HTERT RPE-1 (cell line): Measurements from ENCODE around the gene GNMT.
"Not testable (repeated sequence)": the region's sequence is repeated elsewhere in the genome, so short reads cannot be mapped to it uniquely, and the experiment has no call there.

ENCODE experiments used
- in situ Hi-C: fragments of 300-500 bp; cut with MboI; formaldehyde crosslinking; loops from 4 replicates; pipeline ENCODE4 v1.14.3; 2020; ENCODE audit warnings: low sequenced_read_pairs

GNMT gene

GRCh38 chr6:42973926-42974325 is 13.4 kb downstream of the GNMT start:
- in situ Hi-C loops: no loop called here

GRCh38 chr6:42974919-42975505 is 14.5 kb downstream of the GNMT start:
- in situ Hi-C loops: no loop called here

DNA sequence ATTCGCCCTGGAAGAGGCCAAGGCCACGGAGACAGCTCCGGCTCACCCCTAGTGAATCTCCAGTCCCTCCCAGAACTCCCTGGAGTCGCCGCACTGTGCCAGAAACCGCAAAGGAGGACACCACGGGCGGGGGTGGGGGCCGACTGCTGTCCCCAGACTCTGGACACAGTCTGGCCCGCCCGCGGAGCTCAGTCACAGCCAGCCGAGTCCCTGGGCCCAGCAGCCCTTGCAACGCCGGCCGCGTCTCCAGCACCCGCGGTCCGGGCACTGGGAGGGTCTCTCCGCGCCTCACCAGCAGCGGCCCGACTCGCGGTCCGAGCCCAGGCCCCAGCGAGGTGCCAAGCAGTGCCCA is 17.9 kb downstream of the GNMT start:
- in situ Hi-C loops: no loop called here

- in situ Hi-C loops: no loop called here
These were observed 18.4 kb downstream of the GNMT start, which contains the start of gene PEX6 for GRCh38 chr6:42978839-42979522. Gene PEX6, minus strand, starts transcription at chr6:42979181. Its CDS starts 31 bp downstream, at chr6:42979150.

DNA sequence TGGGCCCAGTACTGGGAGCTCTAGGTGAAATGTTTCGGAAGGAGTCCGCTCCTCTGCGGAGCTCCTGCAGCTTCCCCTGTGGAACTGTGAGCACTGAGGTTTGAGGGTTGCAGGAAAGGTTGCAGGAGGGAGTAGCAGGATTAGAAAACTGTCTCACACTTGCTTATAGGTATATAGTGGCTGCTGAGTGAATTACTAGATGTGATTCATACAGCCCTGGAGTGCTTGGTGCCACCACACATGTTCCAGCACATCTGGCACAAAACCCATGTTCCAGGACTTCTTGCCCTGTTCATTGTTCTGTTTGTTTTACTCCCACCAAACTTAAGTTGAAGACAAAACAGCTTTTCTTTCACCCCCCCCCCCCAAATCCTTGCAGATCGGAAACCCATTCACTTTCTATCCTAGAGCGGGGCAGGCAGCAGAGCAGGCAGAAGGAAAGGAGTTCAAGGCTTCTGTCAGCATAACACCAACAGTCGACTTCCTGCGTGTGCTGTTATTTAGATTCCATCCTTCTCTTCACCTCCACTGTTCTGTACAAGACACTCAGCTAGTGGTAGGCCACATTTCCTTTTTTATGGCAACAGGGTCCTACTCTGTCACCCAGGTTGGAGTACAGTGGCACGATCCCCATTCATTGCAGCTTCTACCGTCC is 19.1 kb downstream of the GNMT start:
- in situ Hi-C loops: no loop called here

DNA sequence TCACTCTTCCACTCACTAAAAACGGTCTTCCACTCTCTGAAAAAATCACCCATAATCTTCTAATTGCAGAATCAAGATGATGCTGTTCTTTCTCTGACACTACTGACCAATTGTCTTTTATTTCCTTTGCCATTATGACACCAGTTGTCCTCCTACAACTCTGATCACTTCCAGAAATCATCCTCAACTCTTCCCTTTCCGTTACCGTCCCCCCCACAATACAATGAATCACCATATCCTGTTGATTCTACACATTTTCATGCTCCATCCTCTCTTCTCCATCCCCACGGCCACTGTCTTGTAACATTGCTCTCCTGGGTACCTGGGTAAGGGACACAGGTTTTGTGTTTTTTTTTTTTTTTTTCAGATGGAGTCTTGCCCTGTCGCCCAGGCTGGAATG is 21.3 kb downstream of the GNMT start:
- in situ Hi-C loops: no loop called here

- in situ Hi-C loops: no loop called here
These were observed 23.7 kb downstream of the GNMT start, which contains the start of gene PPP2R5D for GRCh38 chr6:42984001-42984923. Gene PPP2R5D, plus strand, starts transcription at chr6:42984570. Its CDS starts 108 bp downstream, at chr6:42984678.

DNA sequence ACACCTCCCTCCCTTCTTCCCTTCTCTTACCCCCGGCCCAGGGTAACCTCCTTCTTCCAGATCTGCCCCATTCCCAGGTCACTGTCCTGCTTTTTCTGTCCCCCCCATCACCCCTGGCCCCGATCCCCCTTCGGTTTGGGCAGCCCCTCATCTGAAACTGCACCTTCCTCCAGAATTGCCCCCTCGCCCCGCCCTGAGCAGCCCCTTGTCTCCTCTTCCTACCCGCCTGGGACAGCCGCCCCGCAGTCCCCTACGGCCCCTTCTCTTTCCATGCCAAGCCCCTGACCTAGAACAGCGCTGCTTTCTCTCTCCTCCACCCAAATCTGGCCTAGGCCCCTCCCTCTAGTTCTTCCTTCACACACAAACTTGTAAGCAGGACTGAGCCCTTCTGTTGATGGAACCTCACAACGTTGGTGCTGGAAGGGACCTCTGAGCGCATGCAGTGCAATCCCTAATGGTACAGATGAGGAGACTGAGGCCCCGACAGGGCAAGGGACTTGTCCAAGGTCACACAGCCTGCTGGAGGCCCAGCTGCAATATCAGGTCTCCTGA is 24.4 kb downstream of the GNMT start:
- in situ Hi-C loops: no loop called here

DNA sequence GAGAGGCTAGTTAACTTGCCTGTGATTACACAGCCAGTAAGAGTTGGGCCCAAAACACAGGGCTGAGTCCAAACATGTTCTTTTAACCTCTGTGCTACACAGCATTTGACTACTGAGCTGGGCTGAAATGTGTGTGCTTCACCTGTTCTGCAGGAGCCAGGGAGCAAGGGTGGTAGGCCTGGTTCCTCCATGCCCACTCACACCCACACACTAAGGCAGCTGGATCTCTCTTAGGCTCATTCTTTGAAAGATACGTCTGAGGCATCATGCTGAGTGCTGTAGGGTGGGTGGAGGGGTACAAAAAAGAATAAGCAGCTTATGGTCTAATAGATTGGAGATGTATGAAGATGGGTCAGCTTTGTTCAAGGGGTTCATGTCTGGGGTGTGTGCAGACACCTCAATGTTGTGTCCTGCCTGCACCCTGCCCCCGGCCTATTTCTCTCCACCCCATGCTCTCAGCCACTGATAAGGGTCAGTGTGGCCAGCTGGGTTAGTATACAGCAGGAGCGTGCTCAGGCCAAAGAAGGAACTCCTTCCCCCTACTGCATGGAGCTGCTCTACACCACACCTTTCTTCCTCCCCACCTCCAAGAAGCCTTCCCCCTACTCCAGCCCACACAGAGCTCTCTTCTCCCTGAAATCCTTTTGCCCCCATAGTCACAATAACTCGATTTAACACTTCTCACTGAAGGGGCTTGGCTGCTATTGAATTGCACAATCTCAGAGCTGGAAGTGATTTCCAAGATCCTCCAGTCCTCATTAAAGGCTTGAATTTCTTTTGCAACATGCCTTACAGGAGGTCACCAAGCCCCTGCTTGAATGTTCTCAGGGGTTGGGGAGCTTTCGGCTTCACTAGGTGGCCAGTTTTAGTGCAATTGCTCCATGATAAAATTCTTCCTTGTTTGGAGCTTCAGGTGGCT is 27.2 kb downstream of the GNMT start:
- in situ Hi-C loops: no loop called here

GRCh38 chr6:42988486-42989020 is 28.0 kb downstream of the GNMT start:
- in situ Hi-C loops: no loop called here

DNA sequence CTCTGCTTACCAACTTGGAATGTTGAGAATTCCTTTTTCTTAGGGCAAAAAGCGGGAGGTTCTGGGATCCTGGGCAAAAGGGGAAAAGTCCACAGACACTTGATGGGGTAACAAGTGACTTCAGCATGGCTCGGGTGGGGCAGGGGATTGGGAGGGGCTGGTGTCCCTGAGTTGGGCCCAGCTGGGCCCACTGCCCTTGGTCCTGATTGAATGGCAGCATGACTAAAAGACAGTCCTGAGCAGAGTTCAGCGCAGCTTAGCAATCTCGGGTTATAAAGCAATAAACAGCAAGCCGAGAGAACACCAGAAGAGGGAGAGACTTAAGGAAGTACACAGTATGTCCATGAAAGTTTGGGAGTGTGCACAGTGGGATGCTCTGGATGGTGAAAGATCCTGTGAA is 29.4 kb downstream of the GNMT start:
- in situ Hi-C loops: no loop called here

GRCh38 chr6:42993445-42993844 is 32.9 kb downstream of the GNMT start:
- in situ Hi-C loops: no loop called here

DNA sequence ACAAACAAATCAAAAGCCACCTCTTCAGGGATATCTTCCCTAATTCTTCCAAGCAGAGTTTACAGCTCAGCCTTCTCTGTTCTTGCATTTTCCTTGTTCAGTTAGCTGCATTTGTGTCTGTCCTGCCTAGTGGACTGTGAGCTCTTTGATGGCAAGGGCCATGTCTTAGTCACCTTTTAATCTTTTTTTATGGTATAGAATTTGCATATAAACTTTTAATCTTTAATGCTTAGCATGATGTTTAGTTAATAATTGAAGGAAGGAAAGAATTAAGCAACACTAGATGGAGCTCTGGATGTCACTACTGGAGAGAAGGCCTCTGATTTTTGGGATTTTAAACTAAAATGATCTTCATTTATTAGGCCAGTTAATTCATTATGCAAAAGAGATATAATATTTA is 36.0 kb downstream of the GNMT start:
- in situ Hi-C loops: no loop called here

- in situ Hi-C loops: not testable (repeated sequence)
These were observed 37.7 kb downstream of the GNMT start for GRCh38 chr6:42998205-42998604.

GRCh38 chr6:43001843-43002242 is 41.3 kb downstream of the GNMT start:
- in situ Hi-C loops: no loop called here

DNA sequence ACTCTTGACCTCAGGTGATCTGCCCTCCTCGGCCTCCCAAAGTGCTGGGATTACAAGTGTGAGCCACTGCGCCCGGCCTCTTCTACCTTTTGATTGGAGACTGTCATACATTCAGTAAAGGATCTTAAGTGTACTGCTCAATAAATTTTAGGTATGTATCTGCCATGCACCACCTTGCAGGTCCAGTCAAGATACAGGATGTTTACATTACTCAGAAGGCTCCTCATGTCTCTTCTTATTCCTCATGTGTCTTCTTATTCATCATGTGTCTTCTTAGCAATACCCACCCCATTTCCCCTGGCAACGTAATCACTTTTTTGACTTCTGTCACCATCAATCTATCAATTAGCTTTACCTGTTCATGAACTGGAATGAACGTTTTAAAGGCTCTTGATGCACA is 45.3 kb downstream of the GNMT start:
- in situ Hi-C loops: no loop called here

DNA sequence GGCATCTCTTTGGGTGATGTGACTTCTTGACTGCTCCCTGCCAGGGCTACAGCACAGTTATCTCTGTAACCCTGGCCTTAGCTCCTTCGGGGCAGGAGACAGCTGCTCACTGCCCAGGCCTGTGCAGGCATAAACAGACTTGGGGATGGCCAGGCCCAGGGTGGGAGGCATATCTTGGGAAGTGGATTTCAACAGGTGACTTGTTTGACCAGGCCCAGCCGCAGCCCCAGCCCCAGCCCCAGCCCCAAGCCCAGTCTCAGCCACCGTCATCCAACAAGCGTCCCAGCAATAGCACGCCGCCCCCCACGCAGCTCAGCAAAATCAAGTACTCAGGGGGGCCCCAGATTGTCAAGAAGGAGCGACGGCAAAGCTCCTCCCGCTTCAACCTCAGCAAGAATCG is 45.7 kb downstream of the GNMT start:
- in situ Hi-C loops: no loop called here

DNA sequence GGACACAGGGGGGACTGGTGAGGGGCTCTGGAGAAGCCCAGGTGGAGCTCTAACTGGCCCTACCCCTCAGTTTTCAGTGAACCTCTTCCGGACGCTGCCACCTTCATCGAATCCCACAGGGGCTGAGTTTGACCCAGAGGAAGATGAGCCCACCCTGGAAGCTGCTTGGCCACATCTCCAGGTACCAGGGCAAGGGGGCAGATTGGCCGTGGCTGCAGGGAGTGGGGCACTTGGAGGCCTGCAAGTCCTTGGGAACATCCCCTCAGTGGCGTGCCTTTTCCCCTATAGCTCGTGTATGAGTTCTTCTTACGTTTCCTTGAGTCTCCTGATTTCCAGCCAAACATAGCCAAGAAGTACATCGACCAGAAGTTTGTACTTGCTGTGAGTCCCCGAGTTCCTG is 46.6 kb downstream of the GNMT start:
- in situ Hi-C loops: no loop called here

GRCh38 chr6:43009124-43009523 is 48.6 kb downstream of the GNMT start:
- in situ Hi-C loops: no loop called here

GRCh38 chr6:43011207-43011606 is 50.7 kb downstream of the GNMT start:
- in situ Hi-C loops: no loop called here
